ENCODE measurements around the gene NUAK1. TPM values are rescaled to one million over a fixed set of nuclear protein-coding genes. Genes with fewer than 3 reads are reported as not detected.

The NUAK1 gene
- total RNA-seq, 4 donors from 2014 or later = 0.75 to 14.7 (median 3.5) TPM

DNA sequence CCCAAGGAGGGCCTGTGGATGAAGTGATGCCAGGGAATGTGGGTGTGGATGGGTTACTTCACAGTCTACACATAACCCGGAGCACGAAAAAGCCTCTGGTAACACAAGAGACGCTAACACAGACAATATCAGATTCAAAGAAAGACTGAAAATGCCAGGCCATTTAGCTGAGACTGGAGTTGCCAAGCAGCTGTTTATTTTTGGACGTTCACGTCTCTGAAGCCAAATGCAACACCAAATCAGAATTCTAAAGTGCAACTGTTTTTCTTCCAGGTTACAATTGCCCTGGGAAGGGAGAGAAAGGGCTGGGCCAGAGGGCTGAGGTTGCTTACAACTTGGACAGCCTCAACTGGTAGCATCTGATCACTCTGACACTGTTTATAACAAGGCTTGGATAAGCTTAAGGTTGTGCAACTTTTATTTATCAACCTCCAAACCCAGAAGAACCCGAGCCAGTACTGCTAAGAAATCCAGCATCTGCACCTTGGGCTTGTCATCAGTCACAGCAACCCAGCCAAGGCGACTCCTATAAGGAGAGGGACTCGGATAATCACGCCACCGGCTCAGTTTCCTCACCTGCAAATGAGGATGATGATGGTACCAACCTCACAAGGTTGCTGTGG lies 24.8 kb downstream of the NUAK1 start:
- no peak for DNase-seq
- no peak for TF ChIP-seq EP300 (IDR thresholded peaks at IDR 0.05; ENCODE audit: low read depth)
- TF ChIP-seq, protein P1, sequence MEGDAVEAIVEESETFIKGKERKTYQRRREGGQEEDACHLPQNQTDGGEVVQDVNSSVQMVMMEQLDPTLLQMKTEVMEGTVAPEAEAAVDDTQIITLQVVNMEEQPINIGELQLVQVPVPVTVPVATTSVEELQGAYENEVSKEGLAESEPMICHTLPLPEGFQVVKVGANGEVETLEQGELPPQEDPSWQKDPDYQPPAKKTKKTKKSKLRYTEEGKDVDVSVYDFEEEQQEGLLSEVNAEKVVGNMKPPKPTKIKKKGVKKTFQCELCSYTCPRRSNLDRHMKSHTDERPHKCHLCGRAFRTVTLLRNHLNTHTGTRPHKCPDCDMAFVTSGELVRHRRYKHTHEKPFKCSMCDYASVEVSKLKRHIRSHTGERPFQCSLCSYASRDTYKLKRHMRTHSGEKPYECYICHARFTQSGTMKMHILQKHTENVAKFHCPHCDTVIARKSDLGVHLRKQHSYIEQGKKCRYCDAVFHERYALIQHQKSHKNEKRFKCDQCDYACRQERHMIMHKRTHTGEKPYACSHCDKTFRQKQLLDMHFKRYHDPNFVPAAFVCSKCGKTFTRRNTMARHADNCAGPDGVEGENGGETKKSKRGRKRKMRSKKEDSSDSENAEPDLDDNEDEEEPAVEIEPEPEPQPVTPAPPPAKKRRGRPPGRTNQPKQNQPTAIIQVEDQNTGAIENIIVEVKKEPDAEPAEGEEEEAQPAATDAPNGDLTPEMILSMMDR (IDR thresholded peaks at IDR 0.05) = no peak
- no peak for TF ChIP-seq POLR2A (IDR thresholded peaks at IDR 0.05)
- TF ChIP-seq POLR2AphosphoS5 (IDR thresholded peaks at IDR 0.05) = peak; percentile 47 to 62 (median 52)
- peak overlapping the region; percentile 57 to 71 (median 61) for H3K27ac ChIP-seq
- 31 to 53% methylated on average over 5 to 10 of the region's 10 CpGs for WGBS, 2 donors (ENCODE audit: low coverage in 1 of 2)
- no peaks in the 10 kb centered on the region for H3K36me3 ChIP-seq
- H3K27me3 ChIP-seq = no peaks in the 10 kb centered on the region
- intact Hi-C loops (cut with DNase I; ENCODE audit: low total_unique reads) = no loop called here
- H3K4me1 ChIP-seq = peaks cover 11 to 48% (median 21%) of the 10 kb centered on the region in 4 donors
- no peak overlapping the region for H3K4me3 ChIP-seq
- in situ Hi-C loops (cut with MboI; ENCODE audit: low pct_ligation_motif_present in 1 of 4, low pct_unique_long_range_greater_than_20kb in 1 of 4, low sequenced_read_pairs in 3 of 4) = no loop called here
- no peaks in the 10 kb centered on the region for H3K9me3 ChIP-seq

DNA sequence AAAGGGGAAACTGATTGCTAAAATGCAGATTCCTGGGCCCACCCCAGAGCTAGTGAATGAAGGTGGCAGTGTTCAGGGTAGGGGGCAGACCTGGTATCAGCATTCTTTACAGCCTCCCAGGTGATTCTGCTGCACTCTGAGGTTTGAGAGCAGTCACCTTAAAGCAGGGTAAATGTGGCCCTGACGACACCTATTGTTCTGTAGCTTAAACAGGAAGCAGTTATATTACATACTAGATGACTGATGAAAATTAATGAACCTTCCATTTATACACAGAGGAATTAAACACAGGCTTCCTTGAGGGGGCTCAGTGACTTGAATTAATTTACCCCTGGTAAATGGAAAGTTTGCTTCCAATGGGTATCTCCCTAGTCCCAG lies 25.3 kb downstream of the NUAK1 start:
- TF ChIP-seq, protein P1 (IDR thresholded peaks at IDR 0.05) = no peak
- no peak for TF ChIP-seq EP300 (IDR thresholded peaks at IDR 0.05; ENCODE audit: low read depth)
- no peak for TF ChIP-seq POLR2A (IDR thresholded peaks at IDR 0.05)
- TF ChIP-seq POLR2AphosphoS5 (IDR thresholded peaks at IDR 0.05) = no peak
- in situ Hi-C loops (cut with MboI; ENCODE audit: low pct_ligation_motif_present in 1 of 4, low pct_unique_long_range_greater_than_20kb in 1 of 4, low sequenced_read_pairs in 3 of 4) (no loop called here), intact Hi-C loops (cut with DNase I; ENCODE audit: low total_unique reads) (no loop called here)
- WGBS, 2 donors (ENCODE audit: low coverage in 1 of 2) = 38% methylated on average over 1 of the region's 1 CpG; no CpG with 5 or more reads in 1 of the 2 donors
- Histone ChIP-seq H3K4me3 (no peak overlapping the region), H3K4me1 (peaks cover 11 to 52% (median 25%) of the 10 kb centered on the region in 4 donors), H3K27ac (peak overlapping the region; percentile 57 to 71 (median 61)), H3K36me3 (no peaks in the 10 kb centered on the region), H3K9me3 (no peaks in the 10 kb centered on the region), H3K27me3 (no peaks in the 10 kb centered on the region)
- DNase-seq = no peak

DNA sequence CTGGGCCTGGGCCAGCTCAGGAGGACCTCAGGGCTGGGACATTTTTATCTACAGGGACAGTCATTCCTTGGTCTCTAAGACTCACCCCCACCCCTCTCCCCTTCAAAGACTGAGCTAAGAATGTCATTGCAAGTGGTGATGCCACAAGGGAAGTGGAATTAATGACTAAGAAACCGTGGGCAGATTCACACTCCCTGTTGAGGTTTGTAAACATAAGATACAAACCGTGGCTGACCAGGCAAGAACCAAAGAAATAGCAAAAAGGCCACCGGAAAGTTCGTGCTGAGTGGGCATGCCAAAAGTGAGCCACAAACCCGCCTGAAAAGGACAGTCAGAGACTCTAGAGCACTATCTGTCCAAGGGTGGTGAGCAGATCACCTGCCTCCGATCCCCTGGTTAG lies 25.7 kb downstream of the NUAK1 start:
- 40 to 60% methylated on average over 2 to 6 of the region's 6 CpGs for WGBS, 2 donors (ENCODE audit: low coverage in 1 of 2)

DNA sequence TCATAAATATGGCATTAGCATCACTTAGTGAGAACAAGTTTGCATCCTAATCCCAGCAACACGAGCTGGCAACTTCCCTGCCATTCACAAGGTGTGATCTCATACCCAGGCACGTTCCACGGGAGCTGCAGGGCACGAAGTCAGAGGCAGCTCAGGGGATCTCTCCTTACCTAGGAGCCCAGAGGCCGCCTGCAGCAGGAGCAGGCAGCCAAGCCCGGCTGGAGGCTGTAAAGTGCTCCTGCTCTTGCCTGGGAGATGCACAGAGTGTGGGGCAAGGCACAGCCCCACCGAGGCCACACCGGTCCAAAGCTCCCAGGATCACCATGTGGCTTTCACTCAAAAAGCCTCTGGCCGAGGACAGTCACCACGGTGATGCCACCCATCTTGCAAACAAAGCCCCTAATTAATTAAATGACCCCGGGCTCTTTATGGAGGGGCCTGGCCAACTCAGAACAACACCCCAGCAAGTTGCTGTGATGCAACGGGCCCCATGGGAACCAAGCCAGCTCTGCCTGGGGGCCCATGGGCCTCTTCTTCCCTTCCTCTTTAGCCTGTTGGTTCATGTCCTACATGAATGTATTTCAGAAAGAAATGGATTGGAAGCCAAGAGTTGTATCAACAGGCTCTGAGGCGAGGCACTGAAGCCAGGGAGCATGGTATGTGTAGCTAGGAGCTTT lies 26.5 kb downstream of the NUAK1 start:
- H3K27ac ChIP-seq = peak overlapping the region; percentile 35 to 71 (median 60)
- intact Hi-C loops (cut with DNase I; ENCODE audit: low total_unique reads) (no loop called here), in situ Hi-C loops (cut with MboI; ENCODE audit: low pct_ligation_motif_present in 1 of 4, low pct_unique_long_range_greater_than_20kb in 1 of 4, low sequenced_read_pairs in 3 of 4) (no loop called here)
- peaks cover 14 to 64% (median 36%) of the 10 kb centered on the region in 4 donors for H3K4me1 ChIP-seq
- H3K36me3 ChIP-seq = no peaks in the 10 kb centered on the region
- H3K4me3 ChIP-seq = no peak overlapping the region
- WGBS, 2 donors (ENCODE audit: low coverage in 1 of 2) = 51 to 69% methylated on average over 3 to 13 of the region's 13 CpGs
- DNase-seq = no peak
- H3K9me3 ChIP-seq = no peaks in the 10 kb centered on the region
- no peak for TF ChIP-seq POLR2AphosphoS5 (IDR thresholded peaks at IDR 0.05)
- no peak for TF ChIP-seq EP300 (IDR thresholded peaks at IDR 0.05; ENCODE audit: low read depth)
- no peak for TF ChIP-seq POLR2A (IDR thresholded peaks at IDR 0.05)
- TF ChIP-seq, protein P1 (IDR thresholded peaks at IDR 0.05) = no peak
- no peaks in the 10 kb centered on the region for H3K27me3 ChIP-seq

More for the DNA sequence above, 25.7 kb downstream of the NUAK1 start:
- no peaks in the 10 kb centered on the region for H3K36me3 ChIP-seq
- no peak for DNase-seq
- TF ChIP-seq POLR2A (IDR thresholded peaks at IDR 0.05) = no peak
- TF ChIP-seq, protein P1 (IDR thresholded peaks at IDR 0.05) = no peak
- peaks cover 11 to 56% (median 28%) of the 10 kb centered on the region in 4 donors for H3K4me1 ChIP-seq
- in situ Hi-C loops (cut with MboI; ENCODE audit: low pct_ligation_motif_present in 1 of 4, low pct_unique_long_range_greater_than_20kb in 1 of 4, low sequenced_read_pairs in 3 of 4) (no loop called here), intact Hi-C loops (cut with DNase I; ENCODE audit: low total_unique reads) (no loop called here)
- H3K4me3 ChIP-seq = no peak overlapping the region
- H3K9me3 ChIP-seq = no peaks in the 10 kb centered on the region
- H3K27me3 ChIP-seq = no peaks in the 10 kb centered on the region
- H3K27ac ChIP-seq = peak overlapping the region; percentile 57 to 71 (median 61)
